Uterus (tissue), 4 donors: ENCODE results near the gene NUDT13. TPM values are rescaled to one million over a fixed set of nuclear protein-coding genes. Genes with fewer than 3 reads are reported as not detected.
"Not testable (repeated sequence)": the region's sequence is repeated elsewhere in the genome, so short reads cannot be mapped to it uniquely, and the experiment has no call there.

Source experiments
- DNase-seq, 2 donors: peaks; one replicate each; pipeline ENCODE4 v3.0.0-alpha.2; 2019 to 2020
- H3K27ac ChIP-seq, 2 donors: fragments of 200-600 bp; sonication (generic); 1 replicate in 1 of 2; 2 replicates in 1 of 2; pipeline ENCODE4 v1.5.1; 2016 to 2018
- H3K27me3 ChIP-seq, 2 donors: fragments of 200-600 bp; sonication (generic); one replicate each; pipeline ENCODE4 v1.5.1; 2018 to 2019; ENCODE audit warnings: control low read depth in 1 of 2
- H3K36me3 ChIP-seq, 2 donors: fragments of 200-600 bp; sonication (generic); one replicate each; pipeline ENCODE4 v1.5.1; 2019; ENCODE audit warnings: control low read depth in 1 of 2
- H3K4me1 ChIP-seq, 2 donors: fragments of 200-600 bp; sonication (generic); one replicate each; pipeline ENCODE4 v1.5.1; 2018 to 2019; ENCODE audit warnings: control low read depth in 1 of 2
- H3K4me3 ChIP-seq, 2 donors: fragments of 200-600 bp; sonication (generic); 1 replicate in 1 of 2; 2 replicates in 1 of 2; pipeline ENCODE4 v1.5.1; 2018 to 2019; ENCODE audit warnings: mild to moderate bottlenecking in 1 of 2
- H3K9me3 ChIP-seq, 2 donors: fragments of 200-600 bp; sonication (generic); one replicate each; pipeline ENCODE4 v1.5.1; 2019; ENCODE audit warnings: control low read depth in 1 of 2
- CTCF ChIP-seq, 4 experiments: fragments of 200-600 bp in 2 of 4; fragments of 450-650 bp in 2 of 4; sonication (generic) in 2 of 4; IDR thresholded peaks; one replicate each; pipeline ENCODE4 v1.5.1; 2016 to 2019; ENCODE audit warnings: antibody characterized with exemption in 4 of 4, mild to moderate bottlenecking in 2 of 4, moderate library complexity in 1 of 4
- POLR2A ChIP-seq, 2 donors: fragments of 450-650 bp; IDR thresholded peaks; one replicate each; pipeline ENCODE4 v1.6.1; 2016; ENCODE audit warnings: antibody characterized with exemption in 2 of 2, mild to moderate bottlenecking in 1 of 2, moderate library complexity in 1 of 2
- intact Hi-C: fragments of 100-400 bp; cut with DNase I; formaldehyde crosslinking; loops from one replicate; pipeline ENCODE4 v1.15.1; 2023; ENCODE audit warnings: low total_unique reads
- total RNA-seq, 4 donors: library from RNA; depleted of rRNA in 3 of 4; stranded (reverse); fragments of >200 nt in 3 of 4; gene quantifications; one replicate each; pipeline versions ENCODE4 v1.1.0 to v1.2.4, GENCODE V29; 2014 to 2023
- donor health status: DM: yes; HTN: yes; CAD: no.

The NUDT13 gene
- total RNA-seq, 4 donors from 2014 or later, result 0.51 to 1.8 (median 1.1) TPM; not detected in 1

GRCh38 chr10:73106301-73106700 is 4.0 kb upstream of the NUDT13 start:
- H3K4me3 ChIP-seq, result no peak overlapping the region
- no peaks in the 10 kb centered on the region for H3K27me3 ChIP-seq
- TF ChIP-seq POLR2A (IDR thresholded peaks at IDR 0.05) (no peak), CTCF (IDR thresholded peaks at IDR 0.05) (no peak)
- no peak for DNase-seq
- intact Hi-C loops, result no loop called here
- H3K36me3 ChIP-seq, result no peaks in the 10 kb centered on the region
- H3K9me3 ChIP-seq, result no peaks in the 10 kb centered on the region
- no peak overlapping the region for H3K27ac ChIP-seq
- H3K4me1 ChIP-seq, result no peaks in the 10 kb centered on the region

- H3K27ac ChIP-seq, H3K27me3 ChIP-seq, DNase-seq, H3K9me3 ChIP-seq, H3K4me1 ChIP-seq, intact Hi-C loops, H3K36me3 ChIP-seq, H3K4me3 ChIP-seq: not testable (repeated sequence)
These were observed 1.0 kb upstream of the NUDT13 start for GRCh38 chr10:73109248-73109652.

- H3K4me3 ChIP-seq, H3K9me3 ChIP-seq, H3K27me3 ChIP-seq, DNase-seq, H3K4me1 ChIP-seq, H3K27ac ChIP-seq, H3K36me3 ChIP-seq, intact Hi-C loops: not testable (repeated sequence)
These were observed 1.8 kb downstream of the NUDT13 start for GRCh38 chr10:73112032-73112431.

- no peak for TF ChIP-seq CTCF (IDR thresholded peaks at IDR 0.05)
- TF ChIP-seq POLR2A (IDR thresholded peaks at IDR 0.05), result no peak
- Histone ChIP-seq H3K4me1 (no peaks in the 10 kb centered on the region), H3K27ac (no peak overlapping the region), H3K4me3 (no peak overlapping the region), H3K9me3 (no peaks in the 10 kb centered on the region), H3K27me3 (no peaks in the 10 kb centered on the region), H3K36me3 (no peaks in the 10 kb centered on the region)
- intact Hi-C loops, result no loop called here
- no peak for DNase-seq
These were observed 3.3 kb downstream of the NUDT13 start for GRCh38 chr10:73113551-73113950.

GRCh38 chr10:73116017-73116416 is 5.8 kb downstream of the NUDT13 start:
- DNase-seq, result no peak
- Histone ChIP-seq H3K4me1 (no peaks in the 10 kb centered on the region), H3K27ac (no peak overlapping the region), H3K27me3 (no peaks in the 10 kb centered on the region), H3K4me3 (no peak overlapping the region), H3K9me3 (no peaks in the 10 kb centered on the region), H3K36me3 (no peaks in the 10 kb centered on the region)
- no peak for TF ChIP-seq CTCF (IDR thresholded peaks at IDR 0.05)
- TF ChIP-seq POLR2A (IDR thresholded peaks at IDR 0.05), result no peak
- intact Hi-C loops, result no loop called here

GRCh38 chr10:73117976-73118743 is 7.9 kb downstream of the NUDT13 start:
- no peaks in the 10 kb centered on the region for H3K9me3 ChIP-seq
- no peaks in the 10 kb centered on the region for H3K4me1 ChIP-seq
- H3K36me3 ChIP-seq, result no peaks in the 10 kb centered on the region
- H3K4me3 ChIP-seq, result no peak overlapping the region
- no peak for DNase-seq
- intact Hi-C loops, result no loop called here
- H3K27ac ChIP-seq, result no peak overlapping the region
- no peaks in the 10 kb centered on the region for H3K27me3 ChIP-seq
- TF ChIP-seq POLR2A (IDR thresholded peaks at IDR 0.05) (no peak), CTCF (IDR thresholded peaks at IDR 0.05) (no peak)
